SH-SY5Y (cell line): ENCODE results near the gene TRMT61A.

Experiments used
- GATA2 ChIP-seq: IDR thresholded peaks from 2 replicates; pipeline ENCODE4 v1.6.1; 2011; ENCODE audit warnings: mild to moderate bottlenecking, low read depth, low read length
- GATA3 ChIP-seq: IDR thresholded peaks from 2 replicates; pipeline ENCODE4 v1.6.1; 2011; ENCODE audit warnings: low read depth, mild to moderate bottlenecking, low read length, moderate library complexity

The TRMT61A gene

GRCh38 chr14:103541709-103542604 lies 13.0 kb downstream of the TRMT61A start:
- TF ChIP-seq GATA3 (no peak), GATA2 (no peak)

- no peak for TF ChIP-seq GATA2
- TF ChIP-seq GATA3, result no peak
These were observed 13.7 kb downstream of the TRMT61A start for GRCh38 chr14:103542605-103543088.

DNA sequence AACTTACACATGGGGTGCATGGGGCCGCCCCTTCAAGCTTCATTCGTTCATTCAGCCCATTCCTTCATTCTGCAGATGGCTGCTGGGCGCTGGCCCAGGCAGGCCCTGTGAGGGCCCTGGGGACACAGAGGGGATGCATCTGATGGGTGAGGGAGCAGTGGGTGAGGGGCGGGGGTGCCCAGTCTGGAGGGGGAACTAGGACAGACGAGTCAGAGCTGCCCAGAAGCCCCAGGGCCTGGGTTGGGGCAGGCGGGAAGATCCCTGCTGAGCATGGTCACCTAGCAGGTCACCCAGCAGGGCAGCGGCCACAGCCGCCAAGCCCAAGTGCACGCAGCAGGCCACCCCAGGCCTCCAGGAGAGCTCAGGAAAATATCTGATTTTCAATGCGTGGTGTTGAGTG lies 14.1 kb downstream of the TRMT61A start:
- TF ChIP-seq GATA2 (no peak), GATA3 (no peak)

DNA sequence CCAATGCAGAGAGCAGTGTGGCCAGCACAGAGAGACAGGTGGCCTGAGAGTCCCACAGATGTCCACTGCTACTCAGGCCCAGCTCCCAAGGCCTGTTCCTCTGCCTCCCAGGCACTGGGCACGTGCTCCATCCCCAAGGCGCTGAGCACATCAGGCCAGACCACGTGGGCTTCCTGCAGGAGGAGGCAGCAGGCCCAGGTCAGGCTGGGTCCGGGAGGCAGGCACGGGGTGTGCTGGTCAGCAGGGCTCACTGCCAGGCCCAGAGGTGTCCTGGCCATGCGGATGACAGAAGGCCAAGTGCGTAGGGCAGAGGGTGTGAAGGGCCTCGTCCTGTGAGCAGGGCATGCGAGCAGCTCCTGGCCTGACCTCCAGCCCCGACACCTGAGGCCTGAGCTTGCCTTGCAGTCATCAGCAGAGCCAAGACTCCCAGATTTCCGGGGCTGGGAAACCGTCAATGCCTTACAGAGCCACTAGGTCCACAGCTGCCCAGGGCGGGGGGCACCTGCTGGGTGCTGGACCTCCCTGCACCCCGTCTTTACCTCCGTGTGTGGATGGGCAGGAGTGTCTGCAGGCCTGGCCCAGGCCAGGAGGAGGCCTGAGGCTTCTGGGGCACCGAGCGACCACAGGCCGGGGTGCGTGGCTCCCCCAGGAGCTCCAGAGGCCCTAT lies 14.9 kb downstream of the TRMT61A start:
- no peak for TF ChIP-seq GATA2
- TF ChIP-seq GATA3, result no peak

- no peak for TF ChIP-seq GATA2
- no peak for TF ChIP-seq GATA3
These were observed 15.6 kb downstream of the TRMT61A start for GRCh38 chr14:103544388-103545218.

DNA sequence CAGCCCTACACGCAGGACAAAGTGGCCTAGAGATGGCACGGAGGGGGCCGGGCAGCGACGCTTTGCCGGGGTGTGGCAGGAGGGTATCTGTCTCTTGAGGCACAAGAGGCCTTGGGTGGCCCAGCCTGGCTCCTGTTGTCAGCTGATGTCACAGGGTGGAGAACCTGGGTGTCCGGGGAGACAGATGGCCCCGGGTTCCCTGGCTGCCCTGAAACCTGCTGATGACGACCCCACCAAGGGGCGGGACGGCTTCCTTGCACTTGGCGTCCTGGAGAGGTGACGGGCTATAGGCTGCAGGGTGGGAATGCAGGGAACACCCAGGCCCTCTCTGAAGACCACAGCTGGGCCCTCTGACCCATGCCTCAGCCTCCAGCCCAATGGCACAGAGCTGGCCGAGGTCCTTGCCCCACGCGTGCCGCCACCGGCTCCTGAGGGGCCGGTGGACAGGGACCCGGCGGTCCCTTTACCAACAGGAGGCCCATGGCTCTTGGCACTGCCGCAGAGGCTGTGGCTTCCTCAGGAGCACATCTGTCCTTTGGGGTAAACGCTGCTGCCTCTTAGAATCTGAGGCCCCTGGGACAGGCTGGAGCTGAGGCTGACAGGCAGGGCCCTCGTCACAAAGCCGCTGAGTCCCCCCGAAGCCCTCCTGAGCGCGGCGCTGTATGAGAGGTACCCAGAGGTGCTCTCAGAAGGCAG lies 16.4 kb downstream of the TRMT61A start:
- no peak for TF ChIP-seq GATA2
- no peak for TF ChIP-seq GATA3

GRCh38 chr14:103545915-103546651 lies 17.1 kb downstream of the TRMT61A start:
- TF ChIP-seq GATA3, result no peak
- no peak for TF ChIP-seq GATA2

DNA sequence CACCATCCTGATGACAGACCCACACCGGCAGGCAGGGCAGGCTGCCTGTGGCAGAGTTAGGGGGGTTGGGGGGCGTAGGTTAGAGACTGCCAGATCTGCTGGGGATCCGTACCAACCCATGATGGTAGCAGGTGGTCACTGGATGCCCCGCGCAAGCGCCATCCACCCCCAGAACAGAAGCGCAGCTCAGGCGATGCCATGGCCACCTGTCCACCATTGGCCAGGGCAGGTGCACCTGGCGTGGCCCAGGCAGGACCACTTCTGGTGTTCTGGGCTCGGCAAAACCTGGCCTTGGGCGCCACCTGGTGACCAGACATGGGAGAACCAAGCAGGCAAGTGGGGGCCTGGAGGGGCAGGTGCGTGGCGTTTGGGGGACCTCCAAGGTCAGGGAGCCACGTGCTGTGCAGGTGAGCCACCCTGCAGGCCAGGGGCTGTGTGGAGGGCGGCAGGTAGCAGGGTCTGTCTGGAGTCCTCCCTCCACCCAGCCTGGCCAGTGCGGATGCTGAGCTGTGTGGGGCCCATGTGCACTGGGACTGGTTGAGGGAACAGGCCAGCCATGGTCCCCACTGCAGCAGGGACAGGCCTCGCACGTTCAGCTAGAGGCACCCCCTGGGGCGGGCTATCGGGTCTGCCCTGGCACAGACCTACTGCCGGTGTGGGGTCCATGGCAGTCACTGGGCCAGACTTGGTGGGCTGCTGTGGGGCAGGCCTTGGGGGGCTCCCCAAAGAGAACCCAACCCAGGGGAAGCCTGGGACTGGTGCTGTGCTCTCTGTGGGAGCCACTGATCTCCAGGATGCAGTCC lies 17.9 kb downstream of the TRMT61A start:
- TF ChIP-seq GATA2, result no peak
- TF ChIP-seq GATA3, result no peak

DNA sequence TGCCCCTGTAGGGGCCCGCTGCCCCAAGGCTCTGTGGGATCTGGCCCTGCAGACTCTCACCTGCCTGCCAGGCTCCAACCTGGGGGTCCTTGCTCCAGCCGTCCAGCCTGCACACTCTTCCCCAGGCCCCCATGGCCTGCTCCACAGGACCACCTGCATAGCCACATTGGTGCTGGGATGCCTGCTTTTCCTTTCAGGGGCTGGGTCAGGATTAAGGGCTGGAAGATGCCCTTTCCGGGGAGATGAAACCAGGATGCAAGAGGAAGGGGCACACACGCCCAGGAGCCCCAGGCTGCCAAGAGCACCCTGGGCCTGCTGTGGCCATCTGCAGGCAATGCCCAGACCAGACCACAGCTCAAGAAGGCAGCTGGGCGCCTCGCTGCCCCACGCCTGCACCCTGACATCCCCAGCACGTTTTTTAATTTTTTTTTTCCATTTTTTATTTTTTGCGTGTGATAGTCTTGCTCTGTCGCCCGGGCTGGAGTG lies 18.5 kb downstream of the TRMT61A start:
- TF ChIP-seq GATA2 (no peak), GATA3 (no peak)

GRCh38 chr14:103547941-103548462 lies 19.0 kb downstream of the TRMT61A start:
- no peak for TF ChIP-seq GATA2
- TF ChIP-seq GATA3, result no peak

DNA sequence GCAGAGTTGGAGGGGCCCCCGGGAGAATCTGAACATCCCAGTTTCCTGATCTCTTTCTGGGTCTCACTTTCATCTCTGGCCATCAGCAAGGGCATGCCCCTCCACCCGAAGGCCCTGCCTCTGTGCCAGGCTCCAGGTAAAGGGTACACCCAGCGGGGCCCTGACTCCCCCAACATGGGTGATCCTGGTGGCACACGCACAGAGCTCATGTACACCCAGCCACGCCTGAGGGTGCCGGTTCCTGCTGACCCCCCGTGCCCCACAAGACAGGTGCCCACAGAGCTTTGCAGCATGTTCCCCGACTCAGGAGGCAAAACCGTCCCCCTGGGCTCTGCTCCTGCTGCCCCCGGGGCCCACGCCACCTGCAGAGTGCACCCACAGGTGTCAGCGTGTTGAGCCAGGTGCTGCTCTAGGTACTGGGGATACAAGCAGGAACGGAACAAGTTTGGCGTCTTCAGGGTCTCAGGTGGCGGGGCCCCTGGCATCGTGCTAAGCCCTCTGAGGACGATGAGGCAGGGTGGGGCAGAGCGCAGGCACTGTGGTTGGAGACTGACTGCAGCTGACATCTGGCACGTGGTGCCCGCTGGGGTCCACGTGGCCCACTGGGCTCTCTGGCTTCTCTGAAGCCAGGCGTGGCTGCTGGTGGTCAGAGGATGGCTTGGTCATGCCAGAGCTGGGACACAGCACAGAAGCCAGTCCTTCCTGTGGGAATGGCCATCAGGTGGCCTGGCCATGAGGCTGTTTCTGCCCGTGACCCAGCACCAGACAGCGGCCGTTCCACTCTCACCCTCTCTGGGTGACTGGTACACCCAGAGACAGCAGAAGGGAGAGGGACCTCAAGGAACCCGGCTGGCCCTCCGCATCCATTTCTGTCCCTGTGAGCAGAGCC lies 19.7 kb downstream of the TRMT61A start:
- TF ChIP-seq GATA3 (no peak), GATA2 (no peak)
